Colonic mucosa (tissue), 4 donors: ENCODE data around the gene CSNK1G1. TPM values are rescaled to one million over a fixed set of nuclear protein-coding genes. Genes with fewer than 3 reads are reported as not detected.

Experiments used
- DNase-seq: peaks from one replicate; pipeline ENCODE4 v3.0.0-alpha.2; 2020
- H3K27ac ChIP-seq: fragments of 200-600 bp; one replicate; pipeline ENCODE4 v1.8.0; 2021
- H3K27me3 ChIP-seq: fragments of 200-600 bp; one replicate; pipeline ENCODE4 v1.8.0; 2021
- H3K36me3 ChIP-seq: fragments of 200-600 bp; one replicate; pipeline ENCODE4 v1.8.0; 2021
- H3K4me1 ChIP-seq: fragments of 200-600 bp; one replicate; pipeline ENCODE4 v1.8.0; 2021; ENCODE audit warnings: mild to moderate bottlenecking
- H3K4me3 ChIP-seq: fragments of 200-600 bp; one replicate; pipeline ENCODE4 v1.8.0; 2021
- H3K9ac ChIP-seq, 2 donors: one replicate each; pipeline ENCODE4 v1.7.0; 2013; ENCODE audit warnings: control low read depth in 2 of 2, low read depth in 2 of 2, low read length in 2 of 2
- H3K9me3 ChIP-seq: fragments of 200-600 bp; one replicate; pipeline ENCODE4 v1.8.0; 2021
- CTCF ChIP-seq: fragments of 200-600 bp; IDR thresholded peaks from one replicate; pipeline ENCODE4 v1.8.0; 2022; ENCODE audit warnings: antibody characterized with exemption, mild to moderate bottlenecking
- intact Hi-C: fragments of 100-400 bp; cut with DNase I; formaldehyde crosslinking; loops from one replicate; pipeline ENCODE4 v1.14.1; 2022
- total RNA-seq, 2 donors: library from RNA; stranded (reverse); fragmentation: NEBNext Ultra II Directional in 1 of 2; extraction: Animal tissue kit (Norgen Biotek cat#: 25700) in 1 of 2; gene quantifications; one replicate each; pipeline ENCODE4 v1.2.1, GENCODE V29; 2021
- donor health status: healthy.
- donor health status: DM: no; HTN: no; CAD: no.
- donor health status: DM: no; HTN: no; CAD: no.

CSNK1G1 gene
- total RNA-seq, 2 donors from 2014 or later, result 17.0 to 18.5 TPM

GRCh38 chr15:64153480-64154367 is 202.2 kb downstream of the CSNK1G1 start:
- no peak overlapping the region for H3K9ac ChIP-seq
- intact Hi-C loops, result loop anchor here (5.0 kb wide), 1 partner anchor 56 kb away; the partner anchor contains the start of gene SNX1
- H3K27ac ChIP-seq, result no peak overlapping the region
- H3K4me1 ChIP-seq, result peaks cover 12% of the 10 kb centered on the region
- H3K36me3 ChIP-seq, result peaks cover 17% of the 10 kb centered on the region
- peaks cover 14% of the 10 kb centered on the region for H3K27me3 ChIP-seq
- H3K9me3 ChIP-seq, result no peaks in the 10 kb centered on the region
- H3K4me3 ChIP-seq, result no peak overlapping the region
- DNase-seq, result peak; percentile 94
- TF ChIP-seq CTCF, result peak; percentile 98

- Histone ChIP-seq H3K9ac (peak overlapping the region in 1 of 2 donors; percentile 15), H3K36me3 (peaks cover 7% of the 10 kb centered on the region), H3K27ac (no peak overlapping the region), H3K4me3 (peak overlapping the region; percentile 55), H3K27me3 (peaks cover 14% of the 10 kb centered on the region), H3K9me3 (no peaks in the 10 kb centered on the region), H3K4me1 (peaks cover 12% of the 10 kb centered on the region)
- intact Hi-C loops, result loop anchor here (5.0 kb wide), 1 partner anchor 55 kb away; the partner anchor contains the start of gene SNX1
- TF ChIP-seq CTCF, result no peak
- no peak for DNase-seq
Observed at GRCh38 chr15:64152507-64153387, 203.2 kb downstream of the CSNK1G1 start.

GRCh38 chr15:64151727-64152506 is 204.1 kb downstream of the CSNK1G1 start, which contains the start of gene SNX22:
TSS of gene SNX22 (plus strand) at chr15:64151731. CDS start at chr15:64151776, 45 bp downstream.
- Histone ChIP-seq H3K4me3 (peak within 1 kb of the TSS; percentile 55), H3K9me3 (no peaks in the 10 kb centered on the region), H3K9ac (peak within 1 kb of the TSS in 1 of 2 donors; percentile 51), H3K27me3 (peaks cover 14% of the 10 kb centered on the region), H3K27ac (no peak within 1 kb of the TSS), H3K4me1 (peaks cover 12% of the 10 kb centered on the region), H3K36me3 (peaks cover 4% of the 10 kb centered on the region)
- no peak for DNase-seq
- no peak for TF ChIP-seq CTCF
- intact Hi-C loops, result loop anchor here (5.0 kb wide), 1 partner anchor 55 kb away; the partner anchor contains the start of gene SNX1

GRCh38 chr15:64149893-64150578 is 205.9 kb downstream of the CSNK1G1 start:
- Histone ChIP-seq H3K27me3 (peaks cover 14% of the 10 kb centered on the region), H3K9ac (no peak overlapping the region), H3K4me3 (no peak overlapping the region), H3K4me1 (peaks cover 12% of the 10 kb centered on the region), H3K36me3 (peaks cover under 1% of the 10 kb centered on the region), H3K9me3 (no peaks in the 10 kb centered on the region), H3K27ac (no peak overlapping the region)
- DNase-seq, result no peak
- intact Hi-C loops, result loop anchor here (5.0 kb wide), 1 partner anchor 53 kb away; the partner anchor contains the start of gene SNX1
- TF ChIP-seq CTCF, result no peak
